GM10248 (cell line): ENCODE measurements around the gene CPM.

ENCODE experiments used
- CTCF ChIA-PET: fragments of 300-600 bp; sonication (Branson Sonifier 250); formaldehyde crosslinking; extraction: SDS; loops from one replicate; lab custom pipeline; 2021; ENCODE audit warnings: antibody characterized with exemption; lab: Yijun Ruan, JAX
- POLR2A ChIA-PET: fragments of 350-650 bp; sonication (Branson Sonifier 250); formaldehyde crosslinking; extraction: SDS; loops from one replicate; lab custom pipeline; 2020; ENCODE audit warnings: antibody characterized with exemption; lab: Yijun Ruan, JAX
- DNase-seq: peaks from one replicate; pipeline ENCODE4 v3.0.0; 2012; ENCODE audit errors: extremely low spot score
- TF ChIP-seq, protein P1 (sequence below): IDR thresholded peaks from 2 replicates; pipeline ENCODE4 v1.5.1; 2012; ENCODE audit warnings: mild to moderate bottlenecking, low read depth; ENCODE audit errors: extremely low read depth, missing control alignments, control extremely low read depth

The CPM gene

DNA sequence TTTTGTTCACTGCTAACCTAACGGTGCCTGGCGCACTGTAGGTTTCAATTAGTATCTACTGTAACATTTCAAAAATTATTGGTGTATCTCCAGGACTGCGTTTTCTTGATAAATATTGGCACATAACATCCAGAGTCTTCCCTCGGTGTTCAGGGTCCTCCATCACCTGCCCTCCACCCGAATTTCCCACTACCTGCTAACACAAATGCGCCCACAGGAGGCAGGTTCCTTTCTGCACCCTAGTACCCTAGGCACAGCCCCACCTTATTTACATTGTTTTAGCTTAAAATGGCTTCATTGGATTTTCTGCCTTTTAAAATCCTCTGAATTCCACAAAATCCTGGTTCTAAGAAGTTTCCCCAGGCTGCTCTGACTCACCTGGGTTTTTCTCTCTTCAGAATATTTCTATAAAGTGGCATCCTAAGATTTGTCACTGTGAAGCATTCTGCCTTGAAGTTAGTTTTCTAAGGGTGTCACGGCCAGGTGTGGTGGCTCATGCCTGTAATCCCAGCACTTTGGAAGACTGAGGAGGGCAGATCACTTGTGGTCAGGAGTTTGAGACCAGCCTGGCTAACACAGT lies 38.6 kb downstream of the CPM start:
- DNase-seq: no peak
- POLR2A ChIA-PET: no interaction called here
- CTCF ChIA-PET: interaction anchor here (1.4 kb wide), 1 partner anchor 17 kb away, joined by 3 read pairs; no protein-coding TSS in a partner anchor
- TF ChIP-seq, protein P1, sequence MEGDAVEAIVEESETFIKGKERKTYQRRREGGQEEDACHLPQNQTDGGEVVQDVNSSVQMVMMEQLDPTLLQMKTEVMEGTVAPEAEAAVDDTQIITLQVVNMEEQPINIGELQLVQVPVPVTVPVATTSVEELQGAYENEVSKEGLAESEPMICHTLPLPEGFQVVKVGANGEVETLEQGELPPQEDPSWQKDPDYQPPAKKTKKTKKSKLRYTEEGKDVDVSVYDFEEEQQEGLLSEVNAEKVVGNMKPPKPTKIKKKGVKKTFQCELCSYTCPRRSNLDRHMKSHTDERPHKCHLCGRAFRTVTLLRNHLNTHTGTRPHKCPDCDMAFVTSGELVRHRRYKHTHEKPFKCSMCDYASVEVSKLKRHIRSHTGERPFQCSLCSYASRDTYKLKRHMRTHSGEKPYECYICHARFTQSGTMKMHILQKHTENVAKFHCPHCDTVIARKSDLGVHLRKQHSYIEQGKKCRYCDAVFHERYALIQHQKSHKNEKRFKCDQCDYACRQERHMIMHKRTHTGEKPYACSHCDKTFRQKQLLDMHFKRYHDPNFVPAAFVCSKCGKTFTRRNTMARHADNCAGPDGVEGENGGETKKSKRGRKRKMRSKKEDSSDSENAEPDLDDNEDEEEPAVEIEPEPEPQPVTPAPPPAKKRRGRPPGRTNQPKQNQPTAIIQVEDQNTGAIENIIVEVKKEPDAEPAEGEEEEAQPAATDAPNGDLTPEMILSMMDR: no peak

DNA sequence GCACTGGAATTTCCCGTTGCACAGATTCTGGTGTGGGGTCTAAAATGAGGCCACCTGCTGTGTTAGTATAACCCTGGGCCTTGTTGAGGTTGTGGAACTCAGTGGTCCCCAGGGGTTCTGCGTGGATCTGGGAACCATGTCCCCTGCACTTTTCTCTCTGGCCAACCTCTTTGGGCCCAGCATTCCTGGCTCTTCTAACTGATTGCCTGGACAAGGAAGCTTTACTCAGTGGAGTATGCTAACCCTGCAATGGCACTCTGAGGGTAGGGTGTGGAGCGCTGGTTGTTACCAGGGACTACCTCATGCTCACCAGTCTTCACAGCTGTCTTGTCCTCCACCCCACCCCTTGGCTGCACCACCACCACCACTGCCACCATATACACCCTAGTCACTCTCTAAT lies 39.2 kb downstream of the CPM start:
- ChIA-PET CTCF (interaction anchor here (1.4 kb wide), 1 partner anchor 17 kb away, joined by 3 read pairs; no protein-coding TSS in a partner anchor), POLR2A (no interaction called here)
- DNase-seq: no peak
- TF ChIP-seq, protein P1: no peak

DNA sequence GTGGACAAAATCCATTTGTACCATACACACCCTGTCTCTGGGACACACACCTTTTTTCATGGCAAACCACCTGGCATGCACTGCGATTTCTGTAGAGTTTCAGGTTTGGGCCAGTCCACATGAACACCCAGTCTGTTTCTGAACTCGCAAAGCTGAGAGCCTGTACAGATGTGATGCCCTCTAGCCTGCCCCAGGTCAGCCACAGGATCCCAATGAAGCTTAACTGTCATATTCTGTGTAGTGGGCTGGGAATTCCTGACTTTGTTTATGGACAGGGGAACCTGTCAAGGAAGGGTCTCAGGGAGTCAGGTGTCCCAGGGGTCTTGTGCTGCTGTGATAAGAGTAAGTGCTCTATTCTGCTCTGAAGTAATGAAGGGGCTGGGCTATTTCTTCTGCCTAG lies 39.8 kb downstream of the CPM start:
- ChIA-PET POLR2A (no interaction called here), CTCF (no interaction called here)
- DNase-seq: no peak
- TF ChIP-seq, protein P1: no peak

DNA sequence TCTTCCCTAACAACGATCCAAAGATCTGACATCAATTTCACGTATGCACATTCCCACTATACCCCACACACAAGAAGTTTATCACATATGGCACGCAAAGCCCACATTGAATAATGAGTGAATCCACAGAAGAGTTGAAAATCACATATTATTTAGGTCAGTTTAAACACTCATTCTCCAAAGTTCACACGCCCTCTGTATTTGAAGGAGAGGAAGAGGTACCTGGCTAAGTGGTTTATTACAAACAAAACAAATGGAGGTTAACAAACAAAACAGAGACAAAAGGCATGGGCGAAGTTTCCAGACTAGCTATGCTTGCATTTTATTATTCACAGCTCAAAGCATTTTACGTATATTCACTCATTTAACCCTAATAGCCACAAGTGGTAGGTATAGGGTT lies 41.8 kb downstream of the CPM start:
- DNase-seq: no peak
- POLR2A ChIA-PET: no interaction called here
- CTCF ChIA-PET: interaction anchor here (1.3 to 1.6 kb wide), 2 partner anchors 12 to 20 kb away, joined by 3 to 5 read pairs; no protein-coding TSS in a partner anchor
- TF ChIP-seq, protein P1: no peak

GRCh38 chr12:68890701-68891113 lies 42.3 kb downstream of the CPM start:
- POLR2A ChIA-PET: no interaction called here
- TF ChIP-seq, protein P1: no peak
- CTCF ChIA-PET: interaction anchor here (1.3 kb wide), 1 partner anchor 13 kb away, joined by 5 read pairs; no protein-coding TSS in a partner anchor
- no peak for DNase-seq

DNA sequence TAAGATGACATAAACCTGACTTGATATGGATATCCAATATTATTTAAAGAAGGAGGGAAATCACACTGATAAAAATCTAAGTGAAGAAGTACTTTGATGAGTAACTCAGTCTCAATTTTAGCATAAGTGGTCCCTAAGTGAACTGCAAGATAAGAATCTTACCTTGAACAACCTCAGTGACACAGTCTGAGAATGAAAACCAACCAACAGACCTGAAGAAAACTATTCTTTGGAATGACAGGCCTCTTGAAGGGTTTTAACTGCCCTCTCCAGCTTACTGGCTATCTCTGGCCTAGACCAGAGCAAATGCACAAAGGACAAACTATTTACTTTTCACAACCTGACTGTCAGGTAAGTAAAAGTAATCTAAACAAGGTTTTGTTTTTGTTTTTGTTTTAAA lies 44.7 kb downstream of the CPM start:
- ChIA-PET POLR2A (no interaction called here), CTCF (no interaction called here)
- no peak for DNase-seq
- TF ChIP-seq, protein P1: no peak
